AG04449 (cell line): ENCODE measurements around the gene P2RX3.

Experiments used
- CTCF ChIA-PET: fragments of 350-600 bp; formaldehyde crosslinking; extraction: SDS; loops from one replicate; lab custom pipeline; 2021; ENCODE audit warnings: antibody characterized with exemption; lab: Yijun Ruan, JAX
- POLR2A ChIA-PET: fragments of 400-600, 350-600 bp; formaldehyde crosslinking; extraction: SDS; loops from one replicate; lab custom pipeline; 2020; ENCODE audit warnings: antibody characterized with exemption, inconsistent platforms; lab: Yijun Ruan, JAX
- DNase-seq: peaks from one replicate; pipeline ENCODE4 v3.0.0-alpha.2; 2010; ENCODE audit warnings: low read depth, low spot score
- H3K4me3 ChIP-seq: 2 replicates; pipeline ENCODE4 v1.5.1; 2011; ENCODE audit warnings: low read depth, mild to moderate bottlenecking, control low read depth, low read length
- CTCF ChIP-seq: IDR thresholded peaks from one replicate; pipeline ENCODE4 v1.5.1; 2011; ENCODE audit warnings: mild to moderate bottlenecking, moderate library complexity, low read length, control low read depth, inconsistent platforms; ENCODE audit not compliant: insufficient read depth; ENCODE audit errors: missing control alignments

P2RX3 gene

GRCh38 chr11:57364851-57365660 lies 26.9 kb downstream of the P2RX3 start:
- TF ChIP-seq CTCF = no peak
- H3K4me3 ChIP-seq = no peak overlapping the region
- ChIA-PET CTCF (interaction anchor here (1.8 kb wide), 1 partner anchor 20 kb away, joined by 6 read pairs; no protein-coding TSS in a partner anchor), POLR2A (no interaction called here)
- DNase-seq = no peak

GRCh38 chr11:57368106-57368844 lies 30.1 kb downstream of the P2RX3 start:
- no peak for DNase-seq
- TF ChIP-seq CTCF = no peak
- ChIA-PET CTCF (interaction anchor here (1.3 to 1.6 kb wide), 2 partner anchors 16 to 22 kb away, joined by 3 to 6 read pairs; no protein-coding TSS in a partner anchor), POLR2A (no interaction called here)
- H3K4me3 ChIP-seq = no peak overlapping the region

GRCh38 chr11:57368845-57369232 lies 30.7 kb downstream of the P2RX3 start:
- no peak overlapping the region for H3K4me3 ChIP-seq
- no peak for DNase-seq
- TF ChIP-seq CTCF = no peak
- CTCF ChIA-PET = interaction anchor here (1.3 to 1.6 kb wide), 2 partner anchors 16 to 23 kb away, joined by 3 to 6 read pairs; no protein-coding TSS in a partner anchor
- POLR2A ChIA-PET = no interaction called here

GRCh38 chr11:57370251-57370650 lies 32.1 kb downstream of the P2RX3 start:
- TF ChIP-seq CTCF = no peak
- DNase-seq = no peak
- CTCF ChIA-PET = interaction anchor here (1.6 kb wide), 1 partner anchor 18 kb away, joined by 7 read pairs; no protein-coding TSS in a partner anchor
- POLR2A ChIA-PET = no interaction called here
- H3K4me3 ChIP-seq = no peak overlapping the region

- CTCF ChIA-PET = interaction anchor here (0.7 to 1.6 kb wide), 3 partner anchors 18 to 188 kb away, joined by 3 to 7 read pairs (median 4); no protein-coding TSS in a partner anchor
- DNase-seq = no peak
Observed at GRCh38 chr11:57370941-57371340, 32.8 kb downstream of the P2RX3 start.

More at GRCh38 chr11:57370941-57371340, 32.8 kb downstream of the P2RX3 start:
- no peak overlapping the region for H3K4me3 ChIP-seq
- POLR2A ChIA-PET = no interaction called here
- TF ChIP-seq CTCF = no peak
